ENCODE data around the gene MAD1L1.

DNA sequence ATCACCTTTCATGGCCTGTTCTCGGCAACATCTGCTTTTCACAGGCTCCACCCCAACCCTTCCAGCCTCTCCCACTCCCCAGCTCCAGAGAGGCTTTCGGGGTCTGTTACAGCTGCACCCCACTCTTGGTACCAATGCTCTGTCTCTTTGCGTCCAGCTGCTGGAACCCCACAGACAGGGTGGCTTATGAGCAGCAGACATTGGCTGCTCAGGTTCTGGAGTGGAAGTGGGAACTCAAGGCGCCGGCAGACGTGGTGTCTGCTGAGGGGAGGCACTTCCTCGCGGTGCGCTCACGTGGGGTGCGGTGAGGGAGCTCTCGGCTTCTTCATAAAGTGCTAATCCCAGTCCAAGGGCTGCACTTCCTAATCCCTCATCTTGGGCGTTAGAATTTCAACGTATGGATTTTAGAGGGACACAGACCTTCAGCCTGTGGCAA is 377.0 kb downstream of the MAD1L1 start:
- no peak for TF ChIP-seq POLR2A (IDR thresholded peaks at IDR 0.05; ENCODE audit: low read depth, low read length)
- no peak for TF ChIP-seq EZH2 (IDR thresholded peaks at IDR 0.05; ENCODE audit: borderline replicate concordance, low read depth, low read length, severe bottlenecking)
- TF ChIP-seq MYC (IDR thresholded peaks at IDR 0.05; ENCODE audit: low read depth, low read length), result no peak
- TF ChIP-seq JUN (IDR thresholded peaks at IDR 0.05; ENCODE audit: borderline replicate concordance, insufficient read depth, insufficient read length, low read depth), result no peak
- TF ChIP-seq, protein P1, sequence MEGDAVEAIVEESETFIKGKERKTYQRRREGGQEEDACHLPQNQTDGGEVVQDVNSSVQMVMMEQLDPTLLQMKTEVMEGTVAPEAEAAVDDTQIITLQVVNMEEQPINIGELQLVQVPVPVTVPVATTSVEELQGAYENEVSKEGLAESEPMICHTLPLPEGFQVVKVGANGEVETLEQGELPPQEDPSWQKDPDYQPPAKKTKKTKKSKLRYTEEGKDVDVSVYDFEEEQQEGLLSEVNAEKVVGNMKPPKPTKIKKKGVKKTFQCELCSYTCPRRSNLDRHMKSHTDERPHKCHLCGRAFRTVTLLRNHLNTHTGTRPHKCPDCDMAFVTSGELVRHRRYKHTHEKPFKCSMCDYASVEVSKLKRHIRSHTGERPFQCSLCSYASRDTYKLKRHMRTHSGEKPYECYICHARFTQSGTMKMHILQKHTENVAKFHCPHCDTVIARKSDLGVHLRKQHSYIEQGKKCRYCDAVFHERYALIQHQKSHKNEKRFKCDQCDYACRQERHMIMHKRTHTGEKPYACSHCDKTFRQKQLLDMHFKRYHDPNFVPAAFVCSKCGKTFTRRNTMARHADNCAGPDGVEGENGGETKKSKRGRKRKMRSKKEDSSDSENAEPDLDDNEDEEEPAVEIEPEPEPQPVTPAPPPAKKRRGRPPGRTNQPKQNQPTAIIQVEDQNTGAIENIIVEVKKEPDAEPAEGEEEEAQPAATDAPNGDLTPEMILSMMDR (IDR thresholded peaks at IDR 0.05; ENCODE audit: extremely low read depth in 1 of 2, insufficient read depth in 1 of 2, low read depth in 1 of 2, low read length in 2 of 2), result no peak
